OCI-LY7 (cell line): ENCODE measurements around the gene ERN1.

Source experiments
- EZH2phosphoT487 ChIP-seq: fragments of 200-600 bp; sonication (generic); IDR thresholded peaks from 2 replicates; pipeline ENCODE4 v1.6.1; 2018; ENCODE audit warnings: low read depth, borderline replicate concordance, mild to moderate bottlenecking, mixed run types, antibody characterized with exemption, low read length, moderate library complexity, mixed read lengths
- TF ChIP-seq, protein P1 (sequence below): fragments of 200-600 bp; sonication (generic); conservative IDR thresholded peaks from 2 replicates; pipeline ENCODE4 v1.5.1; 2014; ENCODE audit warnings: mild to moderate bottlenecking, antibody characterized with exemption, low read length, moderate library complexity, mixed read lengths

DNA sequence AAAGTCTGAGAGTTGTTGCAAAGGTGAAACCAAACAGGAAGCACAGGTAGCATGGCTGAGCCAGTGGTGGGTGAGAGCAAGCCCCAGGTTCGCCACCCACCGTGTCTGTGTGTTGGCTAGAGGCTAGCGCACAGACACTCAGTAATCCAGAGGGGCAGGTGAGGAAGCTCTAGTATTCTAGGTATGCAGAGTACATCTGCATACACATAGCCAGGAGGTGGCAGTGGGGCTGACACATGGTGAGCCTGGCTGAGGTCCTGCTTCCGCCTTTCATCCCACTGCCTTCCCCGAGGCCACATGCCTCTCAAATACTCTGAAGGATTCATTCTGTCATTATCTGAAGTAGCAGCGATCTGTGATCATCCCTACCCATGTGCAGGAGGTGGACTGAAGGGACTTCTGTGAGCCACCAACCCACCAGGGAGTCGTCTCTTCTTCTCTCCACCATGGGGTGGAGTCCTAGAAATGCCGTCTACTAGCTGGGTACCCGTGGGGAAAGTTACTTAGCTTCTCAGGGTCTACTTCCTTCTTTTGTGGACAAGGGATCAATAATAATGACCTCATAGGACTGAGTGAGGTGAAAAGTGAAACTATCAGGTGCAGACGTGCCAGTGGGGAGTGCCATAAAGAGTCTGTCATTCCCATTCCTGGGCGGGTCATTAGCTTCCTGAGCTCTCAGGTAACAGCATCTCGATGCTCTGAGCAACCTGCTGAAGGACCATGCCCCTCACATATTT lies 73.5 kb downstream of the ERN1 start:
- TF ChIP-seq, protein P1, sequence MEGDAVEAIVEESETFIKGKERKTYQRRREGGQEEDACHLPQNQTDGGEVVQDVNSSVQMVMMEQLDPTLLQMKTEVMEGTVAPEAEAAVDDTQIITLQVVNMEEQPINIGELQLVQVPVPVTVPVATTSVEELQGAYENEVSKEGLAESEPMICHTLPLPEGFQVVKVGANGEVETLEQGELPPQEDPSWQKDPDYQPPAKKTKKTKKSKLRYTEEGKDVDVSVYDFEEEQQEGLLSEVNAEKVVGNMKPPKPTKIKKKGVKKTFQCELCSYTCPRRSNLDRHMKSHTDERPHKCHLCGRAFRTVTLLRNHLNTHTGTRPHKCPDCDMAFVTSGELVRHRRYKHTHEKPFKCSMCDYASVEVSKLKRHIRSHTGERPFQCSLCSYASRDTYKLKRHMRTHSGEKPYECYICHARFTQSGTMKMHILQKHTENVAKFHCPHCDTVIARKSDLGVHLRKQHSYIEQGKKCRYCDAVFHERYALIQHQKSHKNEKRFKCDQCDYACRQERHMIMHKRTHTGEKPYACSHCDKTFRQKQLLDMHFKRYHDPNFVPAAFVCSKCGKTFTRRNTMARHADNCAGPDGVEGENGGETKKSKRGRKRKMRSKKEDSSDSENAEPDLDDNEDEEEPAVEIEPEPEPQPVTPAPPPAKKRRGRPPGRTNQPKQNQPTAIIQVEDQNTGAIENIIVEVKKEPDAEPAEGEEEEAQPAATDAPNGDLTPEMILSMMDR, result no peak
- TF ChIP-seq EZH2phosphoT487, result no peak
